Heart left ventricle (tissue), 13 donors: ENCODE measurements around the gene GNPTG.
A peak's percentile ranks its signal among the peaks of the same experiment; 100 is the strongest.

ENCODE experiments used
- CTCF ChIP-seq, 12 donors: fragments of 200-600 bp; sonication (generic) in 4 of 12; IDR thresholded peaks; one replicate each; pipeline versions ENCODE4 v1.5.0 to v1.8.0; 2018 to 2022; ENCODE audit warnings: antibody characterized with exemption in 12 of 12, mild to moderate bottlenecking in 5 of 12
- POLR2A ChIP-seq, 2 donors: fragments of 450-650 bp; IDR thresholded peaks; one replicate each; pipeline ENCODE4 v1.6.1; 2017; ENCODE audit warnings: antibody characterized with exemption in 2 of 2, mild to moderate bottlenecking in 2 of 2, moderate library complexity in 2 of 2
- donor health status: ischemic (EF 13 %, LVEDD 7.1; RV severe dilation, severe dysfunction).
- donor health status: DM: no; HTN: yes; CAD: no.
- donor health status: DM: no; HTN: no; CAD: no.
- donor health status: ischemic (EF 25% LVEDD 6.9; RV normal size, moderate dysfunction).
- donor health status: ischemic (EF 25% LVEDD 5.7; RV mildly dilated, moderate dysfunction).
- donor health status: ischemic (EF 35%, LVEDD 5.7; RV mildly dilated, moderate dysfunction).
- donor health status: nonischemic (EF 11% LVEDD 7.7; RV severe dilation, severe dysfunction).
- donor health status: DM: yes; HTN: yes; CAD: no.
- donor health status: PGD.
- donor health status: ischemic (EF 29% LVEDD 5.4; RV normal size, mild dysfunction).
- donor health status: nonischemic (EF 23%, LVEDD 6.1; RV moderate dilation, normal function).

DNA sequence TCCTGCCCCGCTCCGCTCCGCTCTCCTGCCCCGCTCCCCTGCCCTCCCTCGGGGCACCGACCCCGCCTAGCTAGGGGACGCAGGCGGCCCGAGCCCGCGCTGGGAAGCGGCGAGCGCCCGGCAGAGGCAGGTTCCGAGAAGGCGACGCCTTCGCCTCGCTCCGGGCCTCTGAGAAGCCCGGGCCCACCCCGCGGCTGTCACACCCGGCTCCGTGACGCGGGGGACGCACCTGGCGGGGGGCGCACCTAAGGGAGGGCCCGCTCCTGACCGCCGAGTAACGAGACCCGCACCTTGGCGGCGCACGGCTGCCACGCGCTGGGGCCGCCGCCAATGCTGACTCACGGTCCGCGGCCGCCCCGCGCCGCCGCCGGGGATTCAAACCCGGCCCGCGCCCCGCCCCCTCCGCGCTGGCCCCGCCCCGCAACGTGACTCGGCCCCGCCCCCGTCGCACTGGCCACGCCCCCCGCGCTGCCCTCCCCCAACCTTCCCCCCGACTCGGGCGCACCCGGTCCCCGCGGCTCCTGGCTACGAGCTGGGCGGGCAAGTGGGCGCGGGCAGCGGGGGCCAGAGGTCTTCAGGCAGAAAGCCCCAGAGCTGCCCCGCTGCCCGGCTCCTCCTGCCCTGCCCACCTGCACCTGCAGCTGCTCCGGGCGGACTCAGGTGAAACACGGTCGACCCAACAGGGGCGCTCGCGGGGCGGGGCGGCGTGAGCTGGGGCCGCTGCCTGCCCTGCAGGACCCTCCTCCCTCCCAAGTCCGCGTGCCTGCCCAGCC, 27.8 kb downstream of the GNPTG start:
- TF ChIP-seq CTCF (IDR thresholded peaks at IDR 0.05) (no peak), POLR2A (IDR thresholded peaks at IDR 0.05) (peak in 1 of 2 donors; percentile 36)
